Panc1 (cell line): ENCODE data around the gene MYF5. TPM values are rescaled to one million over a fixed set of nuclear protein-coding genes. Genes with fewer than 3 reads are reported as not detected.

Experiments
- ATAC-seq: fragments of 200-7000 bp; cut with Tn5 transposase; 2 replicates; pipeline ENCODE4 v1.9.1; 2020; ENCODE audit warnings: mild to moderate bottlenecking, moderate library complexity
- BruUV-seq: library from RNA; stranded (reverse); fragments of 400-500 nt; replicated peaks from 2 replicates; lab custom pipeline; 2021; lab: Mats Ljungman, UMichigan
- CTCF ChIA-PET: fragments of 300-600 bp; sonication (Branson Sonifier 250); formaldehyde crosslinking; loops from one replicate; lab custom pipeline; 2022; ENCODE audit warnings: antibody characterized with exemption; lab: Charles Lee
- POLR2A ChIA-PET: fragments of 300-600 bp; sonication (Branson Sonifier 250); formaldehyde crosslinking; loops from one replicate; lab custom pipeline; 2022; ENCODE audit warnings: antibody characterized with exemption; lab: Charles Lee
- DNase-seq: peaks from one replicate; pipeline ENCODE4 v3.0.0-alpha.2; 2010; ENCODE audit warnings: low read depth, low spot score
- H3K27ac ChIP-seq: 2 replicates; pipeline ENCODE4 v1.5.1; 2011; ENCODE audit warnings: mild to moderate bottlenecking, low read length, inconsistent platforms
- H3K27me3 ChIP-seq: fragments of 200-500 bp; sonication (Bioruptor generic); 2 replicates; pipeline ENCODE4 v1.6.0; 2014; ENCODE audit warnings: low read length, inconsistent platforms; ENCODE audit not compliant: control insufficient read depth, insufficient read depth
- H3K36me3 ChIP-seq: fragments of 200-500 bp; sonication (Bioruptor generic); 2 replicates; pipeline ENCODE4 v1.5.1; 2014; ENCODE audit warnings: inconsistent platforms, mild to moderate bottlenecking, low read length, moderate library complexity; ENCODE audit not compliant: control insufficient read depth, insufficient read depth
- H3K4me1 ChIP-seq: 2 replicates; pipeline ENCODE4 v1.5.1; 2011; ENCODE audit warnings: inconsistent platforms, mild to moderate bottlenecking, low read length, moderate library complexity; ENCODE audit not compliant: control insufficient read depth, insufficient read depth
- H3K4me3 ChIP-seq, 2 experiments: 2 replicates each; pipeline ENCODE4 v1.5.1; 2011 to 2012; ENCODE audit warnings: low read depth in 2 of 2, low read length in 2 of 2, mild to moderate bottlenecking in 2 of 2, inconsistent platforms in 1 of 2, moderate library complexity in 1 of 2
- H3K9me3 ChIP-seq: fragments of 200-500 bp; sonication (Bioruptor generic); 2 replicates; pipeline ENCODE4 v1.5.1; 2014; ENCODE audit warnings: low read depth, mild to moderate bottlenecking, inconsistent platforms, low read length, moderate library complexity; ENCODE audit not compliant: control insufficient read depth, insufficient read depth
- CTCF ChIP-seq: fragments of 450-650 bp; IDR thresholded peaks from 2 replicates; pipeline ENCODE4 v1.5.1; 2017; ENCODE audit warnings: mild to moderate bottlenecking
- POLR2AphosphoS5 ChIP-seq: IDR thresholded peaks from 2 replicates; pipeline ENCODE4 v1.6.1; 2012; ENCODE audit warnings: mild to moderate bottlenecking, low read depth, low read length, moderate library complexity
- REST ChIP-seq, 2 experiments: IDR thresholded peaks; 2 replicates each; pipeline ENCODE4 v1.6.1; 2011 to 2012; ENCODE audit warnings: low read depth in 2 of 2, control low read depth in 1 of 2, low read length in 1 of 2, mild to moderate bottlenecking in 1 of 2, moderate library complexity in 1 of 2; ENCODE audit not compliant: insufficient read depth in 1 of 2
- SIN3A ChIP-seq: IDR thresholded peaks from 2 replicates; pipeline ENCODE4 v1.6.1; 2012; ENCODE audit warnings: low read depth, mild to moderate bottlenecking, low read length, moderate library complexity, borderline replicate concordance; ENCODE audit not compliant: insufficient read depth
- TCF7L2 ChIP-seq: IDR thresholded peaks from 2 replicates; pipeline ENCODE4 v1.6.1; 2011; ENCODE audit warnings: mild to moderate bottlenecking, low read depth, low read length, inconsistent platforms
- in situ Hi-C: cut with HindIII; loops from 2 replicates; pipeline ENCODE4 v1.10.0; 2016; ENCODE audit warnings: low sequenced_read_pairs, low pct_unique_long_range_greater_than_20kb
- intact Hi-C: fragments of 100-400 bp; cut with micrococcal nuclease; formaldehyde crosslinking; loops from one replicate; pipeline ENCODE4 v1.10.0; 2022; ENCODE audit not compliant: unreplicated experiment
- total RNA-seq: library from RNA; stranded (reverse); gene quantifications from one replicate; pipeline ENCODE4 v1.2.1, GENCODE V29; 2021; ENCODE audit not compliant: unreplicated experiment

The MYF5 gene
- total RNA-seq, 1 experiment from 2014 or later = not detected

DNA sequence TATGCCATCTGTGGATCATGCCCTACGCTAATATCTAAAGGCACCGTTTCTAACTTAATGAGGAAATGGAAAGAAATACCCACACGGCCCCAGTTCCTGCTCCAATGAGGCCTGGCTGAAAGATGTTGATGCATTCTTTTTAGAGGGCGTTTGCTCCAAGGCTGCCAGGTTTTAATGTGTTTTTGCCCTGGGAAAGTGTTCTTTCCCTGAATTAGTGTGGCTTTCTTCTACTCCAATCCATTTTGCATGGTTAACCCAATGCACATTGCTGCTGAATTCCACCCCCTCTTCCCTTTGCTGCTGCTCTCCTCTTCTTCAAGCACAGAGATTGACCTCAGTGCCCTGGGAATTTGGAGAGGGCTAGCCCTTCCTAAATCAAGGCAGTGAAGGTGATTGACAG, 1.1 kb downstream of the MYF5 start:
- Histone ChIP-seq H3K27ac (no peak overlapping the region), H3K27me3 (no peaks in the 10 kb centered on the region), H3K36me3 (no peaks in the 10 kb centered on the region), H3K4me3 (no peak overlapping the region), H3K9me3 (no peaks in the 10 kb centered on the region), H3K4me1 (no peaks in the 10 kb centered on the region; the same call in 1 of the 2 replicates)
- no TSS peak for BruUV-seq
- intact Hi-C loops = no loop called here
- TF ChIP-seq POLR2AphosphoS5 (no peak), TCF7L2 (no peak), SIN3A (no peak), REST (IDR thresholded peaks at IDR 0.05; ENCODE audit: insufficient read depth in 1 of 2, low read depth in 2 of 2, low read length in 1 of 2) (no peak), CTCF (no peak)
- DNase-seq = no peak
- CTCF ChIA-PET = no interaction called here
- in situ Hi-C loops = no loop called here
- no peak for ATAC-seq
- POLR2A ChIA-PET = no interaction called here

DNA sequence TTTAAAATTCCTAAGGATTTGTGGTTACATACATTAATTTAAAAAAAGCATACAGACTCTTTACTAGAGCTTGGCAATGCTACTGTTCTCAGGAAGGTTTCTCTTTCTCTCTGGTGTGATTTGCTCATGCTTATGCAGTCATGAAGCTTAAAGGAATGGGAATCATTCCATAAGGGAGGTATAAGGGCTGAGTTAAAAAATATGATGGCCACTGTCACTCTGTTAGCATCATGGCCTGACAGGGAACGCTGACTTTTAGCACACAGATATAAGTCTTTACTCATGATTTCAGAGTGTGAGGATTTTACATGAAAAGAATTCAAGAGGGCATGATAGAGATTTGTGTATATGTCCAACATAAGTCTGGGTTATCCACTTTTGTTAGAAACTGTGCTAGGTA, 3.8 kb downstream of the MYF5 start:
- intact Hi-C loops = no loop called here
- H3K4me3 ChIP-seq = no peak overlapping the region
- CTCF ChIA-PET = no interaction called here
- no peaks in the 10 kb centered on the region for H3K9me3 ChIP-seq
- H3K36me3 ChIP-seq = no peaks in the 10 kb centered on the region
- in situ Hi-C loops = no loop called here
- no peak for DNase-seq
- BruUV-seq = no TSS peak
- no peak for ATAC-seq
- TF ChIP-seq TCF7L2 = no peak
- TF ChIP-seq SIN3A = no peak
- H3K27ac ChIP-seq = no peak overlapping the region
- POLR2A ChIA-PET = no interaction called here
- no peaks in the 10 kb centered on the region for H3K4me1 ChIP-seq
- H3K27me3 ChIP-seq = no peaks in the 10 kb centered on the region

DNA sequence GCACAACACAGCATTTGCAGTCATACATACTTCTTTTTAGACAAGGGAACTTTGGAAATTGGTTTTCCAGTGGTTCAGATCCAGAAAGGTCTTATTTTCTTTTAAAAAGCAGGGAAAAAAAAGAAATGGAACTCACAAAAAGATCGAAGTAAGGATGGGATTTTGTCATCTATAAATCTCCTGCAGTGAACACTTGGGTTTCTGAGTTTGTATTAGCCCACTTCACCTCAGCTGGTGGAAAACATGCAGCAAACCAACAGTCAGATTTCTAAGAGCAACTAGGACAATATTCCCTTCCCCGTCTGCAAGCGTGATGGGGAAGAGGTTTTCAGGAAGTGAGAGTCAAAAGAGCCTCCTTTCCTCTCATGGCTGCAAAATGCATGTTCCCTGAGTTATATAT, 4.6 kb downstream of the MYF5 start:
- ATAC-seq (no peak), DNase-seq (no peak)
- intact Hi-C loops = no loop called here
- Histone ChIP-seq H3K9me3 (no peaks in the 10 kb centered on the region), H3K27ac (no peak overlapping the region), H3K36me3 (no peaks in the 10 kb centered on the region), H3K4me1 (no peaks in the 10 kb centered on the region), H3K27me3 (no peaks in the 10 kb centered on the region), H3K4me3 (no peak overlapping the region)
- no TSS peak for BruUV-seq
- ChIA-PET POLR2A (no interaction called here), CTCF (no interaction called here)
- in situ Hi-C loops = no loop called here
- no peak for TF ChIP-seq POLR2AphosphoS5
- no peak for TF ChIP-seq TCF7L2
- TF ChIP-seq SIN3A = no peak
- TF ChIP-seq CTCF = no peak
- TF ChIP-seq REST (IDR thresholded peaks at IDR 0.05; ENCODE audit: insufficient read depth in 1 of 2, low read depth in 2 of 2, low read length in 1 of 2) = no peak
